Activated CD8-positive, alpha-beta memory T cell treated with anti-CD3 and anti-CD28 coated beads for 24 hours (primary cell): ENCODE measurements around the gene PXYLP1.
A peak's percentile ranks its signal among the peaks of the same experiment; 100 is the strongest.
"Not testable (repeated sequence)": the region's sequence is repeated elsewhere in the genome, so short reads cannot be mapped to it uniquely, and the experiment has no call there.

Source experiments
- DNase-seq: peaks from one replicate; pipeline ENCODE4 v3.0.0-alpha.2; 2020

The PXYLP1 gene

GRCh38 chr3:141231101-141231951 lies at the start of gene PXYLP1:
TSS of gene PXYLP1 (plus strand) at chr3:141231825. CDS start at chr3:141260176, 28,351 bp downstream.
- DNase-seq, result peak; percentile 97

GRCh38 chr3:141183606-141184005 lies 48.0 kb upstream of the PXYLP1 start:
- DNase-seq, result no peak

- DNase-seq, result no peak
Measured at GRCh38 chr3:141184430-141184829, 47.2 kb upstream of the PXYLP1 start.

- DNase-seq, result no peak
Measured at GRCh38 chr3:141191097-141191749, 40.4 kb upstream of the PXYLP1 start.

- DNase-seq, result peak; percentile 100
Measured at GRCh38 chr3:141192345-141192744, 39.3 kb upstream of the PXYLP1 start.

- no peak for DNase-seq
Measured at GRCh38 chr3:141193066-141193830, 38.4 kb upstream of the PXYLP1 start.

GRCh38 chr3:141201122-141201521 lies 30.5 kb upstream of the PXYLP1 start:
- DNase-seq, result no peak

GRCh38 chr3:141202682-141203081 lies 28.9 kb upstream of the PXYLP1 start:
- no peak for DNase-seq

- DNase-seq, result no peak
Measured at GRCh38 chr3:141203866-141204265, 27.8 kb upstream of the PXYLP1 start.

GRCh38 chr3:141204343-141204742 lies 27.3 kb upstream of the PXYLP1 start:
- no peak for DNase-seq

- not testable (repeated sequence) for DNase-seq
Measured at GRCh38 chr3:141211306-141211705, 20.3 kb upstream of the PXYLP1 start.

- no peak for DNase-seq
Measured at GRCh38 chr3:141212101-141212500, 19.5 kb upstream of the PXYLP1 start.

GRCh38 chr3:141212555-141212954 lies 19.1 kb upstream of the PXYLP1 start:
- no peak for DNase-seq

- no peak for DNase-seq
Measured at GRCh38 chr3:141216975-141217374, 14.7 kb upstream of the PXYLP1 start.

GRCh38 chr3:141217389-141217788 lies 14.2 kb upstream of the PXYLP1 start:
- no peak for DNase-seq

- DNase-seq, result no peak
Measured at GRCh38 chr3:141218162-141218835, 13.3 kb upstream of the PXYLP1 start.

GRCh38 chr3:141218926-141219325 lies 12.7 kb upstream of the PXYLP1 start:
- DNase-seq, result no peak

GRCh38 chr3:141223673-141224166 lies 7.9 kb upstream of the PXYLP1 start:
- DNase-seq, result no peak

- DNase-seq, result no peak
Measured at GRCh38 chr3:141225939-141226338, 5.7 kb upstream of the PXYLP1 start.

- DNase-seq, result no peak
Measured at GRCh38 chr3:141227216-141227615, 4.4 kb upstream of the PXYLP1 start.

- no peak for DNase-seq
Measured at GRCh38 chr3:141227752-141228151, 3.9 kb upstream of the PXYLP1 start.

GRCh38 chr3:141228395-141228794 lies 3.2 kb upstream of the PXYLP1 start:
- DNase-seq, result no peak

GRCh38 chr3:141229132-141229531 lies 2.5 kb upstream of the PXYLP1 start:
- DNase-seq, result peak; percentile 49
